CD4-positive, alpha-beta T cell treated with Interleukin-12 subunit alpha and Interleukin-12 subunit beta, for 1 hour (primary cell): ENCODE results near the gene STAMBPL1.
A peak's percentile ranks its signal among the peaks of the same experiment; 100 is the strongest.

Experiments
- DNase-seq: peaks from one replicate; pipeline ENCODE4 v3.0.0-alpha.2; 2020

STAMBPL1 gene

DNA sequence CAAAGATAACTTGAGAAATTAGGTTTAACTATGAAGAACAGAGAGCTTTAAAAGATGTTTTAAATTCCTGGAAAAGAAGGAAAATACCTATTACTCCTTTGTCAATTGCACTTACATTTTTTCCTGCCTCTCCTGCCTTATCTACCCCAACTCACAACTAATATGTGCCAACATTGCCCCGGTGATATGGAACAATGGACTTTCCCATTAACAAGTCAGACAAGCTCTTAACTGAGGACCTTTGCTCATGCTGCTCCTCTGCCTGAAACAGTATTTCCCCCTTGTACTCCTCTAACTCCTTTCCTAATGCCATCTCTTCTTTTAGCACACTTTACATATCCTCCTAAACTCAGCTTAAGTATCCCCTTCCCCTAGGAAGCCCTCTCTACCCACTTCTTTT, 77.3 kb downstream of the STAMBPL1 start:
- no peak for DNase-seq

DNA sequence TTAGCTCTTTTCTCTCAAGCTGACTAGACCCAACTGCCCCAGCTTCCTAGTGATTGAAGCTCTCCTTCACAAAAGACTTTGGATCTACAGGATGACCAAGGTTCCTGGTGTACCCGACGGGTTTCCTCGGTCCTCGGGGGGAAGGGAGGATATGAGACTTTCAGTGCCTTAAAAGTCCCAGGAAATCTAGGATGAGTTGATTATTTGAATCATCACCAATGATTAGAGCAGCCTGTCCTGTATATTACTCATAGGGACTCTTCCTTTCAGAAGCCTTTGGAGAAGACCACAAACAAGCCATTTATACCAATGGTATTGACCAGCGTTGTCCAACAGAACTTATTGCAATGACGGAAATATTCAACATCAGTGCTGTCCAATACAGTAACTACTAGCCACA, 78.7 kb downstream of the STAMBPL1 start:
- DNase-seq: no peak

DNA sequence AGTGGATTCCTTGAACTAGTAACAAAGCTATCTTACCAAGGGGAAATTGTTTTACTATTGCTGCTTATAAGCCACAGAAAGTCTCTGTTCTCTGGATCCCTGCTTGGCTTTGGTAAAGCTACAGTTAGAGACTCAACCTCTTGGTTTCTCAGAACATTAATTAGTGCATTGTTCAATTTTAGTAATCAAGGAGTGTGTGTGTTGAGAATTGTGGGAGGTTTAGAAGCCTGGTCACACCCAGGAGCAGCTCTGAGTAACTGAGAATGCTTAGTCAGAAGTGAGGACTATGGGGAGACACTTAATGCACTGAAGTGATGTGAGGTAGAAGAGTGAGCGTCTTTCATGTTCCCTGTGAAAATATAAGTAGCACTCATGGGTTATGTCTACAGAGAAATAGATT, 80.8 kb downstream of the STAMBPL1 start:
- DNase-seq: no peak

DNA sequence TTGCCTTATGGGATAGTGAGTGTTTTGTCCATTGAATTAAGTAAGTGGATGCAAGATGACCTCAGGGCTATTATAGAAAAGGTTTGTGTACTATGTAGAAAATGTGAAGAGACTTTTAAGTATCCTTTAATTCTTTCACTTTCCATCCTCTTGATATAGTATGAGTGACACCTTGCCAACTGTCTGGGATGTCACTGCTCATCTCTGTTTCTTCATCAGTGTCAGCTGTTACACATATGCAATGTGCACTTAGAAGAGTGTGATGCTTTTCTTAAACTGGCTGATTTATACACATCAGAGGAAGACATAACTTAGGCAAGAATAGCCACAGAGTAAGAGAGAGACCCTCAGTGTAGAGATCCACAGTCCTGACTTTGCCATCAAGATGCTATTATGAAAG, 81.2 kb downstream of the STAMBPL1 start:
- DNase-seq: no peak

DNA sequence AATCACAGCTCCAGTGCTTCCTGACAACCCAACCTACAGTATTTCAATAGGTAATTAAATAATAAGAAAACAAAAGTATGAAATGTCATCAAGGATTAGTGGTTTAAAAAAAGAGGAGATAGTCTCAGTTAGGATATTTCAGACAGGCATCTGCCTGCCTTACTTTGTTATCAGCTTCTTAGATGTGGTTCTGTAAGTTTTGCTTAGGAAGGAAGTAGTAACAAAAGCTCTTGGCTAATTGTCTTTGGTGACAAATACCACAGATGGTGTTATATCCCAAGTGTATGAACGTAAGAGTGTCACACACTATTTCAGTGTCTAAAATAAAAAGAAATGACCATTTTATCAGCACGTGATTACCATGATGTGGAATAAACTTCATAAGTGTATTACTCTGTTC, 82.3 kb downstream of the STAMBPL1 start:
- DNase-seq: peak; percentile 42

DNA sequence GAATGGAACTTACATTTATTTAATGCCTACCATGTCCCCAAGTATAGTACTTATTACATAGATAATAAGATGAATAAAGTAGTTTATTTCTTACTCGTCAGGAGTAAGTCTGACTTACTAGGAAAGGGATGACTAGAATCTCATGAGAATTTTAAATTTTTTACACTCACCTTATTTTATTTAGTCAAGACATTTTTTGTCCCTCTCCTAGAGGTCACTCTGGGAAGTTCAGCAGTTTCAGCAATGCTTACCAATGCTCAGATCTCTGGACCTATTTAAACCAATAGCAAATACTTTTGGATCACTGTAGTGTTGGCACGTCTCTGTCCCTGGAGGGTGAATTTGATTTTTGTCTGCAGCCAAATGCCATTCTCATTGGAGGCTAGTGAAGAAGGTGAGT, 83.3 kb downstream of the STAMBPL1 start:
- DNase-seq: no peak

DNA sequence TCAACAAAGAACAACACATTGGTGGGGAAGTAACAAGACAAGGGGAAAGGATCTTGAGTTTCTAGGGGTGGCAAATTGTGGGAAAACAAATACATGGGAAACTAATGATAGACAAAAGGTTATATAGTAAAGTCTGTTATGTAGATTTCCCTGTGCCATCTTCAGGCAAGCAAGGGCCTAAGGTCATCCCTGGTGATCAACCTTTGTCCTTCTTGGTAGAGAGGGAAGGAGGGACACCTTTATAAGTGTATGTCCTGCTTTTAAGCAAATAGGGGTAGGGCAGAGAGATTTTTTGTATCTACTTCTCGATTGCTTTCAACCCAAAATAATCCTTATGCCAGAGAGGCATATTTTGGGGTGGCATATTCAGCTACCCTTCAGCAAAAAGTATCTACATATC, 84.3 kb downstream of the STAMBPL1 start:
- DNase-seq: no peak

DNA sequence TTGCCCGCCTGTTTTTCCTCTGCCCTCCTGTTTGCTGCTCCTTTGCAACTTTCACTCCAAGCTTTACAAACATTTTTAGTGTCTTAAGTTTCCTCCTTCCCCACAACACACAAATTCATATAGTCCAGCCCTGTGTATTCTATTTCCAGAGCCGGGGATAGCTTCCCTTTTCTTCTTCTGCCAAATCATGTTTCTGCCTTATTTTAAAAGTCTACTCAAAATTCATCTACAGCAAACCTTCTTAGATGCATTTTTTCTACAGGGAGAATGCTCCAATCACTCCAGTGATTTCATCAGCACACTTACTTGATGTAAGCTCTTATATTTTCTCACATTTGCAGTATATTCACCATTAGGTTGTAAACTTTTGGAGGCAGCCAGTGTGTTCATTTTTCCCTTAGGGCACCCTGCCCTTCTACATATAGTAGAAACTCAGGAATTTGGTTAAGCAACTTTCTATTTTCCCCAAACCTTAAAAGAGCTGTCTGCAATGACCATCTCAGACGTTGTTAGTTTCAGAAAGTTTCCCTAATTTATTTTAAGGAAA, 84.9 kb downstream of the STAMBPL1 start:
- DNase-seq: no peak

DNA sequence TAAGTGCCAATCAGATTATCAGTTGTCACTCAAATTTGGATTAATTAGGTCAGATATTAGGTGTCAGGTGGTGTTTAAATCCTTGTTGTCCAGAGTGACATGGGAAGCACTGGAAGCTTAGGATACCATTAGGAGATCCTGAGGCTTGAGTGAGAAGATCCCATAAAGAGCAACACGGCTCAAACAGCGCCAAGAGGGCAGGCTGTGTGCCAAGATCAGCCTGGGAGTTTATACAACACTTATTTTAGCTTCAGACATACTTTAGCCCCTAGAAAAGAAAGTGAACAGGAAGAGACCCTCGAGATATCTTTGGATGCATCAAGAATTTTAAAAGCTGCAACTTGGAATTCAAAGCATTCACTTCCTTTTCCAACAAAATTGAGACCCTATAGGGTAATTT, 86.8 kb downstream of the STAMBPL1 start:
- DNase-seq: no peak

DNA sequence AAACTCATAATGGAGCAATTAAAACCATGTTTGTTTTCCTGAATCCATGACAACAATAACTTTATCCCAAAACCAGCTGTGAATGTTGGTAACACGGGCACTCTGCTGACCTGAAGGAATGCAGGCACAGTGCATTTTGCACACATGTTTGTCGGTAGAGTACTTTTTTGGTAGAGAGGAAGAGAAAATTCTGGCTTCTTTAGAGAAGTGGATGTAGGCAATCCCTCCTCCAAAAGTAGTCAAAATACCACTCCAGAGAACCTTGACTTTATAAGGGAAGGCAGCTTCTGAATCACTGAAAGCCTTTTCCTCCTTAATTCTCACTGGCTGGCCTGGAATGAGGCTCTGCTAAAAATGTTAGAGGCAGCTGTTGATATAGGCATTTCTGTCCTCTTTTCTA, 88.3 kb downstream of the STAMBPL1 start:
- no peak for DNase-seq

DNA sequence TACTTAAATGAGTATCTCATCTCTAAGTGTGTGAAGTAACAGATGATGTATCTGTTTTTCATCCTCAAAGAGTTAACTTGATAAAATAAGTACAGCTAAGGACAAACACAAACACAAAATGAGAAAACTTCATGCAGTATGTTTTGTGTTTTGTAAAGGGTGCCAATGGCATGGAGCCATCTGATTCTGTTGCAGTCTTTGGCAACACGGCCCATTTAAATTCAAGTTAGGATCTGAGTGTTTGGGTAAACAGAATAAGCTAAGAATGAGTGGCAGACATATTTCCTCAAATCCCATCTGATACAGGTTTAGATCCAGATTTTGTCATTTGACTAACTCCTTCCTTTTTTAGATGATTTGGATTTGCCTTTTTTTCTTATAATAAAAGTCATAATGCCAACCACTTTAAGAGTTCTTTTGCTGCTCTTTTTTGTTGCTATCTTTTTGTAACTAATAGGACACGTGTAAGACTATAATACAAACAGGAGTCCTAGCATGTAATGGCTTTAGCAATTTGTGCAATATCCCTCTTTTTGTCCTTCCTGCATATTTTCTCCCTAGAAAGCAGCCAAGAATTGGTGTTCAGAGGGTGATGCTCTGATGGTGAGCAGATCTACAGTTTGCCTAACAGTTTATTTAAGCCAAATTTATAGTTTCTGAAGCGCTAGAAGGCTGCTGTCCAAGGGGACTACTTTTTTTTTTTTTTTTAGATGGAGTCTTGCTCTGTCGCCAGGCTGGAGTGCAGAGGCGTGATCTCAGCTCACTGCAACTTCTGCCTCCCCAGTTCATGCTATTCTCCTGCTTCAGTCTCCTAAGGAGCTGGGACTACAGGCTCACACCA, 91.4 kb downstream of the STAMBPL1 start:
- DNase-seq: no peak
